B cell (primary cell): ENCODE measurements around the gene CYFIP2.

Experiments used
- CTCF ChIP-seq: fragments of 200-600 bp; IDR thresholded peaks from one replicate; pipeline ENCODE4 v1.8.0; 2022; ENCODE audit warnings: antibody characterized with exemption, mild to moderate bottlenecking
- EZH2 ChIP-seq: IDR thresholded peaks from 2 replicates; pipeline ENCODE4 v1.6.1; 2012; ENCODE audit warnings: borderline replicate concordance, low read depth, mild to moderate bottlenecking, moderate library complexity, low read length; ENCODE audit not compliant: insufficient read depth, poor library complexity, severe bottlenecking

DNA sequence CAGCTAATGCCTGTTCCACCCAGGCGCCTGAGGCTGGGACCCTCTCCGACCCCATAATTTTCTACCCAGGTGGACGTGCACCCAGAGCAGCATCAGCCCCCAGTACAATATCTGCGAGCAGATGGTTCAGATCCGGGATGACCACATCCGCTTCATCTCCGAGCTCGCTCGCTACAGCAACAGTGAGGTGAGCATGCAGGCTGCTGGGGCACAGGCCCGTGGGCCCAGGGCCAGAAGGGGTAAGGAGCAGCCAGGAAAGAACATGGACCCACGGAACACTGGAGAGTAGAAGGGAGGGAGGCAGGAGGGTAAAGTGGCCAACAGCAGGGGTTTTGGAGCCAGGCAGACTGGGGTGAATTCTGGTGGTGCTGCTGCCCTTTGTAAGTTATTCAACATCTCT is 45.7 kb downstream of the CYFIP2 start:
- TF ChIP-seq CTCF, result no peak
- no peak for TF ChIP-seq EZH2
